WTC11 (cell line): Measurements from ENCODE around the gene ADISSP. TPM values are rescaled to one million over a fixed set of nuclear protein-coding genes. Genes with fewer than 3 reads are reported as not detected.

ENCODE experiments used
- ARID4B ChIP-seq: sonication (generic); formaldehyde crosslinking; IDR thresholded peaks from 2 replicates; pipeline ENCODE4 v1.8.0; 2023; ENCODE audit warnings: missing genetic modification reagents, mild to moderate bottlenecking, borderline replicate concordance
- E2F1 ChIP-seq: sonication (generic); formaldehyde crosslinking; IDR thresholded peaks from 2 replicates; pipeline ENCODE4 v1.8.0; 2022; ENCODE audit warnings: mild to moderate bottlenecking, missing genetic modification reagents
- ETV6 ChIP-seq: sonication (generic); formaldehyde crosslinking; IDR thresholded peaks from 2 replicates; pipeline ENCODE4 v1.8.1; 2022; ENCODE audit warnings: mild to moderate bottlenecking, missing genetic modification reagents
- FOXP4 ChIP-seq: sonication (generic); formaldehyde crosslinking; IDR thresholded peaks from 2 replicates; pipeline ENCODE4 v1.8.0; 2022; ENCODE audit warnings: mild to moderate bottlenecking, missing genetic modification reagents
- IRF1 ChIP-seq: sonication (generic); formaldehyde crosslinking; IDR thresholded peaks from 2 replicates; pipeline ENCODE4 v1.8.0; 2023; ENCODE audit warnings: missing genetic modification reagents
- PRDM15 ChIP-seq: sonication (generic); formaldehyde crosslinking; IDR thresholded peaks from 2 replicates; pipeline ENCODE4 v1.8.0; 2022; ENCODE audit warnings: missing genetic modification reagents
- SMAD3 ChIP-seq: sonication (generic); formaldehyde crosslinking; IDR thresholded peaks from 2 replicates; pipeline ENCODE4 v1.8.0; 2022; ENCODE audit warnings: missing genetic modification reagents, mild to moderate bottlenecking, borderline replicate concordance
- STAT6 ChIP-seq: sonication (generic); formaldehyde crosslinking; conservative IDR thresholded peaks from 2 replicates; pipeline ENCODE4 v1.8.1; 2023; ENCODE audit warnings: mild to moderate bottlenecking, low read depth, missing genetic modification reagents, moderate library complexity
- TEAD1 ChIP-seq: sonication (generic); formaldehyde crosslinking; IDR thresholded peaks from 2 replicates; pipeline ENCODE4 v1.8.0; 2022; ENCODE audit warnings: mild to moderate bottlenecking, missing genetic modification reagents
- TP53 ChIP-seq: sonication (generic); formaldehyde crosslinking; IDR thresholded peaks from 2 replicates; pipeline ENCODE4 v1.8.1; 2023; ENCODE audit warnings: mild to moderate bottlenecking, missing genetic modification reagents
- USF2 ChIP-seq: sonication (generic); formaldehyde crosslinking; IDR thresholded peaks from 2 replicates; pipeline ENCODE4 v1.8.1; 2023; ENCODE audit warnings: mild to moderate bottlenecking, missing genetic modification reagents, moderate library complexity
- ZNF138 ChIP-seq: sonication (generic); formaldehyde crosslinking; conservative IDR thresholded peaks from 2 replicates; pipeline ENCODE4 v1.8.1; 2022; ENCODE audit warnings: mild to moderate bottlenecking, moderate library complexity, missing genetic modification reagents
- ZNF423 ChIP-seq: fragments of 250-450 bp; sonication (Bioruptor Pico); IDR thresholded peaks from 2 replicates; pipeline ENCODE4 v2.1.2; 2022; ENCODE audit warnings: mild to moderate bottlenecking, moderate library complexity
- ZNF512 ChIP-seq: sonication (generic); formaldehyde crosslinking; IDR thresholded peaks from 2 replicates; pipeline ENCODE4 v1.8.1; 2022; ENCODE audit warnings: missing genetic modification reagents, borderline replicate concordance
- total RNA-seq: library from RNA; stranded (reverse); gene quantifications from 3 replicates; pipeline ENCODE4 v1.2.3, GENCODE V29; 2021

ADISSP gene
- total RNA-seq, 1 experiment from 2014 or later: 129 TPM

- TF ChIP-seq ARID4B (CRISPR knock-in tag) (peak; percentile 87; the same call in 1 of the 2 replicates), IRF1 (CRISPR knock-in tag) (0 out of 2 replicates have a peak, but pooled peaks have one; percentile 22), E2F1 (peak; percentile 31; the same call in 1 of the 2 replicates), ZNF512 (CRISPR knock-in tag) (no peak), FOXP4 (peak; percentile 93), TEAD1 (peak; percentile 71; the same call in 1 of the 2 replicates), ETV6 (CRISPR knock-in tag) (peak; percentile 67), STAT6 (CRISPR knock-in tag) (peak; percentile 30; the same call in 1 of the 2 replicates), ZNF423 (CRISPR knock-in tag) (no peak), TP53 (CRISPR knock-in tag) (peak; percentile 60; the same call in 1 of the 2 replicates), USF2 (CRISPR knock-in tag) (peak; percentile 98), PRDM15 (CRISPR knock-in tag) (no peak), SMAD3 (CRISPR knock-in tag) (0 out of 2 replicates have a peak, but pooled peaks have one; percentile 67), ZNF138 (peak; percentile 54; the same call in 1 of the 2 replicates)
- TF ChIP-seq, all 79 proteins: peak for 26
Measured at GRCh38 chr20:3767427-3768341, at the start of gene ADISSP (continued).
